Measurements from ENCODE around the gene TENT4B.
"Not testable (repeated sequence)": the region's sequence is repeated elsewhere in the genome, so short reads cannot be mapped to it uniquely, and the experiment has no call there.

DNA sequence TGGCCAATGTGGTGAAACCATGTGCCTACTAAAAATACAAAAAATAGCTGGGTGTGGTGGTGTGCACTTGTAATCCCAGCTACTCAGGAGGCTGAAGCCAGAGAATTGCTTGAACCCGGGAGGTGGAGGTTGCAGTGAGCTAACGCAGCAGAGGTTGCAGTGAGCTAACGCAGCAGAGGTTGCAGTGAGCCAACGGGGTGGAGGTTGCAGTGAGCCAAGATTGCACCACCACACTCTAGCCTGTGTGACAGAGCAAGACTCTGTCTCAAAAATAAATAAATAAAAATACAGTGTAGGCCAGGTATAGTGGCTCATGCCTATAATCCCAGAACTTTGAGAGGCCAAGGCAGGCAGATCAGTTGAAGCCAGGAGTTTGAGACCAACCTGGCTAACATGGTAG lies 18.7 kb downstream of the TENT4B start:
- TF ChIP-seq, protein P1, sequence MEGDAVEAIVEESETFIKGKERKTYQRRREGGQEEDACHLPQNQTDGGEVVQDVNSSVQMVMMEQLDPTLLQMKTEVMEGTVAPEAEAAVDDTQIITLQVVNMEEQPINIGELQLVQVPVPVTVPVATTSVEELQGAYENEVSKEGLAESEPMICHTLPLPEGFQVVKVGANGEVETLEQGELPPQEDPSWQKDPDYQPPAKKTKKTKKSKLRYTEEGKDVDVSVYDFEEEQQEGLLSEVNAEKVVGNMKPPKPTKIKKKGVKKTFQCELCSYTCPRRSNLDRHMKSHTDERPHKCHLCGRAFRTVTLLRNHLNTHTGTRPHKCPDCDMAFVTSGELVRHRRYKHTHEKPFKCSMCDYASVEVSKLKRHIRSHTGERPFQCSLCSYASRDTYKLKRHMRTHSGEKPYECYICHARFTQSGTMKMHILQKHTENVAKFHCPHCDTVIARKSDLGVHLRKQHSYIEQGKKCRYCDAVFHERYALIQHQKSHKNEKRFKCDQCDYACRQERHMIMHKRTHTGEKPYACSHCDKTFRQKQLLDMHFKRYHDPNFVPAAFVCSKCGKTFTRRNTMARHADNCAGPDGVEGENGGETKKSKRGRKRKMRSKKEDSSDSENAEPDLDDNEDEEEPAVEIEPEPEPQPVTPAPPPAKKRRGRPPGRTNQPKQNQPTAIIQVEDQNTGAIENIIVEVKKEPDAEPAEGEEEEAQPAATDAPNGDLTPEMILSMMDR (IDR thresholded peaks at IDR 0.05) = not testable (repeated sequence)
- TF ChIP-seq POLR2AphosphoS5, POLR2A (IDR thresholded peaks at IDR 0.05): not testable (repeated sequence)

Data from sigmoid colon (tissue), 4 donors.